GM18870 (cell line): ENCODE data around the gene GRIA2.
"Not testable (repeated sequence)": the region's sequence is repeated elsewhere in the genome, so short reads cannot be mapped to it uniquely, and the experiment has no call there.

Source experiments
- ATAC-seq: cut with Tn5 transposase; IDR thresholded peaks from one replicate; pipeline ENCODE4 v1.9.1; 2021; ENCODE audit warnings: moderate library complexity; ENCODE audit not compliant: unreplicated experiment

Gene GRIA2

DNA sequence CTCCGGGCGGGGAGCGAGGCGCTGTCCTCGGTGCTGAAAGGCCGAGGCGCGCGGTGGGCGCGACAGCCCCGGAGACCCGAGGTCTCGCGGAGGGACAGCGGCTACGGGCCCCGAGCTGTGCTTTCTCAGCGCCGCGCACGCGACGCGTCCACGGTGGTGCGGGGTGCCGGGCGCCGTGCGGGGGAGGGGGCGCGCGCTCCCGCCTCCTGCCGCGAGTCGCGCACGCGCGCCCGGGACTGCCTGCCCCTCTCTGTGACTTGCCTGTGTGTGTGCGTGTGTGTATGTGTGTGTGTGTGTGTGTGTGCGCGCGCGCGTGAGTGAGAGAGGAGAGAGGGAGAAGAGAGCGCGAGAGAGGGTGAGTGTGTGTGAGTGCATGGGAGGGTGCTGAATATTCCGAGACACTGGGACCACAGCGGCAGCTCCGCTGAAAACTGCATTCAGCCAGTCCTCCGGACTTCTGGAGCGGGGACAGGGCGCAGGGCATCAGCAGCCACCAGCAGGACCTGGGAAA, at the start of gene GRIA2:
Gene GRIA2 (plus strand): TSS at position 358 of the 511 bp plus-strand sequence. CDS start 315 bp downstream, outside the sequence.
- no peak for ATAC-seq

DNA sequence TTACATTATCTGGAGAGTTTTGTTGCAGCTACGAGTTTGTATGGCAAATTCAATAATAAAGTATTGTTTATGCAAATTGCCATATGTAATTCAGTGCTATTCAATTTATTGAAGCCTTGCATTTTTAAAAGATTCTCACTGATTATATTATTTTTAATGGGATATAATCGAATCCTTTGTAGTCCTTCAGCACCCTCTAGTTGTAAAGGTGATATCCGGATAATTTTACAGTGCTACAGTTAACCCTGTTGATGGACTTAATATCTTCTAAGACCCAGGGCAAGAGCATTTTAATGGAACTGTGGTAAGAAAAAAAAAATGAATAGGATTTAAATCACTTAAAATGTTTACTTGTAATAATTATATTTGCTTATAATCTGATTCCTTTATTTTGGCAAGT, 48.5 kb upstream of the GRIA2 start:
- ATAC-seq: no peak

DNA sequence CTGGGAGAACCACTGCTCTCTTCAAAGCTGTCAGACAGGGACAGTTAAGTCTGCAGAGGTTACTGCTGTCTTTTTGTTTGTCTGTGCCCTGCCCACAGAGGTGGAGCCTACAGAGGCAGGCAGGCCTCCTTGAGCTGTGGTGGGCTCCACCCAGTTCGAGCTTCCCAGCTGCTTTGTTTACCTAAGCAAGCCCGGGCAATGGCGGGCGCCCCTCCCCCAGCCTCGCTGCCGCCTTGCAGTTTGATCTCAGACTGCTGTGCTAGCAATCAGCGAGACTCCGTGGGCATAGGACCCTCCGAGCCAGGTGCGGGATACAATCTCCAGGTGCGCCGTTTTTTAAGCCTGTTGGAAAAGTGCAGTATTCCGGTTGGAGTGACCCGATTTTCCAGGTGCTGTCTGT, 40.3 kb upstream of the GRIA2 start:
- not testable (repeated sequence) for ATAC-seq

DNA sequence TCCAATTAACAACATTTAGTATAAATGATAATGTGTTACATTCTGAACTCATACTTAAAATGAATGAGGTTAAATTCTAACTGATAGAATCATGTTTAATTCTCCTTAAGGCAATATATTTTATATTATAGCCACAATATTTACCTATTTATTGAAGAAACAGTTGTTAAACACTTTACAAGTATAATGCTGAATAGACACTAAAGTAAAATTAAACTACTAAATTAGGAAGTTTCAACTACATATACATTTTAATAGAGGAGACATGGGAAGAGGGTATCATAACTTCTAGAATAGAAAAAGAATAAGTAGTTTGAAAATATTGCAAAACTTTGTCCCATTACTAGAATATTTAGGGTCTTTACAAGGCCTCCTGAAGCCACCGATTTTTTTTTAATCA, 36.2 kb upstream of the GRIA2 start:
- no peak for ATAC-seq

DNA sequence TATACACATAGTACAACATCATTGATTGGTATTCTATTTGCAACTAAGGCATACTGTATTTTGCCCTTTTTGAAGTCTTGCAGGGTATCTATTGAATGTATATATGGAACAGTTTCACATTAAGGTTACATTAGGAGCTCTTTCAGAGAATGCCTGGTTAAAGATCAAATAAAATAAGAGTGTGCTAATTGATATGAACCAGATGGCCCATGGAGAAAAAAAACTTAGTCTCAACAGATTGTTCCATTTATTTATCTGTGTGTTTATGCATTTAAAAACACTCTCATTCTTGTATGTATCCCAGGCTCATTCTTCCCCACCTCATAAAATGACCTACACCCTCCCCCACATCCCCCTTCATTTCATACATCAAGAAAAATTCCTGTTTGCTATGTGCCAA, 35.2 kb upstream of the GRIA2 start:
- ATAC-seq: no peak

DNA sequence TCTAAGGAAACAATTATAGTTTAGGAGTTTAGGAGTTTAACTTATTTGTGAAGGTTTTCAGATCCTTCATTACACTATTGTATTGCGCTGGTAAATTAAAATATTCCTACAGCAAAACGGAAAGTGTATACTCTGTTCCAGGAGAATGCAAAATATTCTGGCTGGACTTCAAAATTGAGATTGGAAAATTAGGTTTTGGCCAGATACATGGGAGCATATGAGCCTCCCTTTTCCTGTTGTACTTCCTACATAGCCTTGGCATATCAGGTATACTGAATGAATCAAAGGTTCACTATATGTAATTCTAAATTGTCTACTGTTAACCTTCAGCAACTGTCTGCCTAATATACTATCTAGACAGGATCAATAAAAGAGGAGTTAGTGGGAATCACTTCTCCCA, 25.2 kb upstream of the GRIA2 start:
- no peak for ATAC-seq

DNA sequence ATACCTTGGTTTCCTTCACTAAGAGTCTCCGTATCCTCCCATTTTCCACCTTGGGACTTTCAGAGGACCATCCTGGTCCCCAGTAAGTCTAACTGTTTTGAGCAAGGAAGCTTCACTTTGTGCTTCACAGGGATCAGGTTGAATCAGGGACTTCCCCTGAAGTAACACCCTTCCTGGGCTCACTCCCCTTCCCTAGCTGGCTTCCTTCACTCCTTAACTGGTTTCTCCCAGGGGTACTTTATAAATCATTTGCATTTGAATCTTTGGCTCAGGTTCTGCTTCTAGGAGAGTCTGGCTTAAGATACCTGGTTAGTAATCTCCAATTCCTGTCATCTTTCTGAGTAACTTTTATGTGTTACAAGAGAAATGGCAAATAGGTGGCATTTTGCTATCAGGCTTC, 24.5 kb upstream of the GRIA2 start:
- ATAC-seq: no peak

DNA sequence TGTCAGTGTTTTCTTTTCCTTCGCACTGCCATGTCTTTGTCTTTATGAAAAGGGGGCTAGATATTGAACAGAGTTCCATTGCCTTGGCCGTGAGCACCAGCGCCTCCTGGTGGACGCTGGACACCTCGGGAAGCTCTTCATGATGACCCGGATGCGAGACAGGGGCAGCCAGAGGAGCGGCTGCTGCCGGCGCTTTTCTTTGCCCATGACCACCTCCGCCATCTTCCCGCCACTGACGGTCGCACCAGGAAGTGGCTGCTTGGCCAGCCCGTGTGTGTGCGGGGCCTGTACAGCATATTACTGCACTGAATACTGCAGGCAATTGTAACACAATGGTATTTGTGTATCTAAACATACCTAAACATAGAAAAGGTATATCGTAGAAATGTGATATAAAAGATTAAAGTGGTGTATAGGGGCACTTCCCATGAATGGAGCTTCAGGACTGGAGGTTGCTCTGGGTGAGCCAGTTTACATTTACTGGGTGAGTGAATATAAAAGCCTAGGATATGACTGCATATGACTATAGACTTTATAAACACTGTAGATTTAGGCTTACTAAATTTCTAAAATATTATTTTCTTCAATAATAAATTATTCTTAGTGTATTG, 15.8 kb upstream of the GRIA2 start:
- no peak for ATAC-seq

DNA sequence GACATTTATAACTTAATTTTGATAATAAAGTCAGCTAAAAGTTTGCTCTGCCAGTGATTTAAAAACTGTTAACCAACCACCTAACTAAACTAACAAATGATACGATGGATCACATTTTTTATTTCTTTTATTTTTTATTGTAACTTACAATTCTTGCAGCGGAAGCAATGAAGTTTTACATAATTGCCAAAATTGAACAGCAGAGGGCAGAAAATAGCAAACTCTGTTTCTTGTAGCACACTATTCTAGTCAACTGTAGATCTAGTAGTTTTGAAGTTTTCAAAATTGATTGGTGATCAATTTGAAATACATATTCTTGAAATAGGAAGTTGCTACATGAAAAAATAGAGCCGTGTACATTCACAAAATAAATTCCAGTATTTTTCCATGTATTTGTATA, 2.8 kb upstream of the GRIA2 start:
- ATAC-seq: no peak

DNA sequence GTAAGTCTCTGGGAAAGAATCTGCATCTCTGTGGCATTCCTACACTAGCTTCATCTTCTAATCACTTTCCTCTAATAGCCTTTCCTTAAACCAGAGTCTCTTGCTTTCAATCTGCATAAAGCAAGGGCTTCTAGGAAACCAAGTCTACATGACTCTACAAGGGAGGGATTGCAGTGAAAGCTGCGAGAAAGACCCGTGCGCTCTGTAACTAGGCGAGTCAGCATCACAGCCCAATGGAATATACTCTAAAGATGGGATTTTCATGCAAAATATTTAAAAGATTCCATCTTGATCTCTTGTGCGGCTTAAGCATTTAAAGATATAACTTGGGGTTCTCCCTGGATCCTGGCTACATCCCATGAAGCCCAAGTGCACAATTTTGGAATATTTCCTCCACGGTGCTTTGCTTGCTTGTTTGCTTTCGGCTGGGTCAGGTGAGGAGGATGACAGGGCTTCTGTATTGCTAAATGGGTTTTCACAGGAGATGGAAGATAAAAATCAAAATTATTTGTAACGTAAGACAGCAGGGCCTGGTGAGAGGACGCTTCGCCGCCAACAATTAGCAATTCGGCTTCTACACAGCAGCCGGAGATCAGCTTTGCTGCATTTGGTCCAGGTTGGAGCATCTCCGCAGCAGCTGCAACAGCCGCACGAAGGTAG, 687 bp upstream of the GRIA2 start:
- no peak for ATAC-seq

DNA sequence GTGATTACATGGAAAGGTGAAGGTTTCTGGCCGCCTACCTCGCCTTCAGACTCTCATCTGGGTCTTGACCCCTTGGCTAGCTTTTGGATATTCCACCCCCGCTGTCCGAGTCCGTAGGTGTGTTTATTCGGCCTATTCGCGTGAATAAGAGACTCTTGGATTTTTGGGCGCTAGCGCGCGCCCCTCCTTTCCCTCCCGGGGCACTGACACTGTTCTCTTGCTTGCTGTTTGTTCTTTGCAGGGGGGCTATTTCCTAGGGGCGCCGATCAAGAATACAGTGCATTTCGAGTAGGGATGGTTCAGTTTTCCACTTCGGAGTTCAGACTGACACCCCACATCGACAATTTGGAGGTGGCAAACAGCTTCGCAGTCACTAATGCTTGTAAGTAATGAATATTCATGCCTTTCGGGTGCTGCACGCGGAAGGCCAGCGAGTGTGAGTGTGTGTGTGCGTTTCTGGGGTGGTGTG, 932 bp downstream of the GRIA2 start:
- ATAC-seq: no peak

DNA sequence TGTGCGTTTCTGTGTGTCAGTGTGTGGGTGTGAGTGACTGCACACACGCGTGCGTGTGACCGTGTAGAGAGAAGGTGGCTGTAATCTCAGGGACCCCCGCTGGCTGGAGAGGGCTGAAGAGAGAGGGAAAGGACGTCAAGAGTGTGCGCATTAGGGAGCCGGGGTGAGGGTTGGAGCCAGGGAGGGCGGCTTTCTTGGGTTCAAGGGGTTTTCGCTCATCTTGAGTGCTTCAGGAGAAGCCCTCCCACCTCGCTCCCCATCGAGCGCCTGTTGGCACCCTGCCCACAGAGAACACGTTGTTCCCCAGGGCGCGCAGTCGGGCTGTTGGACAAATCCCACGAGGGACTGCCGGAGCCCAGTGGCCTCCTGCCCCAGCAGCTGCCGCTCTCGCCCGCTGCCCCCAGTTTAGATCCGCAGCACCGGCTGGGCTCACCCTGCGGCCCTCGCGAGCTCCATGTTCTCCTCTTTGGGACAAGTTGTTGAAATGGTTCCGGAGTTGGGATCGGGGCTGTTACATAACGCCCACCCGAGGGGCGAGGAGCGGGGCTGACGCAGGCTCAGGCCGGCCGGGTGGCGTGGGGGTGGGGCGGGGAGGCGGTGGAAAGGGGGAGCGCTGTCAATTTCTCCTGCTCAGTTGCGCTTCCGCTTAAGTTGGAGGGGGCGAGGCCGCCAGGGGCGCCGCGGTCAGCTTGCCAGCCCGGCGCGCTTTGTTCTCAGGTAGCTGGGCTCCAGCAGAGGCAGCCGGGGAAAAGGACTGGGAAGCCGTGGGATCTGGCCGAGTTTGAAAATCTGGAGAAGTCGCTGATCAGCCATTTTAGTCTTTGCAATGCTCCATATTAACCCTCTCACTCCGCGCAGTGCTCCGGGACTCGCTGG, 1.6 kb downstream of the GRIA2 start:
- no peak for ATAC-seq

DNA sequence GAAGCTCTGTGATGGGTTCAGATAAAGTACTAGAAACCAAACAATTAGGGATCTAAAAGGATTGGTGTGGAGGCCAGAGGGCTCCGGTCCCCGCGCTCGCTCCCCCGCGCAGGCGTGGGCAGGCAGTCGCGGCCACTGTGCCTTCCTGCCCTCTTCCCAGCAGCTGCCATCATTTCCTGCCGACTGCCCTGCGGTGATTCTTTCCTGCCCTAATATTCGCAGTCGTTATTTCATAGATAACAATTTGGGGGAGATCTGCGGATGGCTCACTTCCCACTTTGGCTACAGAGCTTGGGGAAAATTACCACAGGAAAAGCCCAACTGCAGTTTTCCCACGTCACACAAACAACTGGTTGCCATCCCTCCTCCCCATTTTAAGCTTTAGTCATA, 2.2 kb downstream of the GRIA2 start:
- ATAC-seq: no peak

DNA sequence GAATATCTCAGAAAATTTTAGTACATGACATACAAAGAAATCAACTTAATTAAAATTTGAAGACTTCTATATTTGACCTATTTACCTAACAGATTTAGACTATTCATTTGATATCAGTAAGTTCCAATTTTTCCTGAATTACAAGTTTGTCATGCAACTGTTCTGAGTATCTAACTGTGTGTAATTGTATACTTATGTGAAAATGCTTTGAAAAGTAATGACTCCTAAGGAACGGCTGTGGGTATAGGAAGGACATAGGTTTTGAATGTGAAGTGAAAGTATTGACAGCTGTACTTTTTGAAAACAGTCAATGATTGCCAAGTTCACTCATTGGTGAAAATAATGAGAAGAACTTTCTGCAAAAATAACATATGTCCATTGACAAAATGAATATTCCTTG, 2.9 kb downstream of the GRIA2 start:
- no peak for ATAC-seq

DNA sequence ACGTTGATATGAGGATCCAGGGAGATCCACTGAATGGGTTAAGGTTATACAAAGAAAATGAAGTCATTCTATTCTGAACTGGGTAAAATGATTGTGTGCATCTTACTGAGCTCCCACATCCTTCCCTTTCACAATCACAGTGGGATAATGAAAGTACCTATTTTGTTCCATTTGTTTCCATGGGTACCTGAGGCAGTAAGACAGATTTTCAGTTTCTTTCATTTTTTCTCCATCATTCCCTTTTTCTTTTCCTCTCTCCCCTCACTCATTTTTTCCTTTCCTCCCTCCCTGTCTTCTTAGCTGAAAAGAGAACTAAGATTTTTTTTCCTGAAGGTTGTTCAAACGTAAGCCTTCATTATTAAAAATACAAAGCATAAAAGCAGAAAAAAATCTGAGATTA, 4.6 kb downstream of the GRIA2 start:
- no peak for ATAC-seq

DNA sequence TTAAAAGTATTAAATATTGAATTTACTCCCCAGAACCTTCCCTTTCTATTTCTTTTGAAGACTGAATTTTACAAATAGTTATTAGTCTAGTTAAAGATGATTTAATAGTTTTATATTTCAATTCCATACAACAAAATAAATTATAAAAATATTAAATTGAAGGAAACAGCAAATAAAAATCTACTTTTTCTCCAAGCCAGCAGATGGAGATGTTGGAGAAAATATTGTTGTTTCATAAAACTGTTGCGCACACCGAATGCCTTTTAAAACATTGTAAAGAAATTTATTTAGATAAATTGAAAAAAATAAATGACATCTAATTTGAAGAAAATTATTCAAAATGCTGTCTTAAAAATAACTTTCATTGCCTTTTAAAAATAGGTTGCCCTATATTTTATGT, 5.5 kb downstream of the GRIA2 start:
- ATAC-seq: no peak

DNA sequence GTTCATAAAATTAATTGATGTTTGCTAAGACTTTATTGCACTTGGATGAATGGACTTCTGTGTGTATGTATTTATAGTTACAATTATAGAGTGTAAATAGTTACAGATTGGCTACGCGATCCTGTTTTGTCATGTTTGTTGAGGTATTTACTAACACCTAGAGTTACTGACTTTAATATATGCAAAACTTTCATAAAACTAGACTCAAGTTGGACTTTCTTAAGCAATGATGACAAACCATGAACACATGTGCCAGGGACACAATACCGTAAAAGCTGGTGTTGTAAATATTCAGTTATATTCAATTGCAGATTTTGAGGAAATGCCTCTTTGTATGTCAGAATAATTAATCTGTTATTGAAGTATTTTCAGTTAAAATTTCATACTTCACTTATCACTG, 6.1 kb downstream of the GRIA2 start:
- ATAC-seq: no peak

DNA sequence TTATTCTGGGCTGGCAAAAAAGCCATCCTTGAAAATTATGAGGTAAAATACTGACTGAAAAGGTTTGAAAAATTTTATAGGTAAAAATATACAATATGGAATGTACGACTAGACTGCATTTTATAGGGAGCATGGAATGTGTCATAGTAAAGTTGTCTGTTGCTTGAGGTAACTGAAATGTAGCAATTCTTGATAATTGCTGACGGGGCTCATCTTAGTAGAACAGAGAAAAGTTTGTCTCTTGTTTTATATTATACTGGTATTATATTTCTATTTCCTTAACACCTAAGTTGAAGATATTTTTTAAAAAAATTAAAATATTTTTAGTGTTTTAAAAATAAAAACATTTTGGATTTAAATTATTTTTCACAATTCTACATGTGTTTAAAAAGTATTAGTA, 11.0 kb downstream of the GRIA2 start:
- ATAC-seq: no peak

DNA sequence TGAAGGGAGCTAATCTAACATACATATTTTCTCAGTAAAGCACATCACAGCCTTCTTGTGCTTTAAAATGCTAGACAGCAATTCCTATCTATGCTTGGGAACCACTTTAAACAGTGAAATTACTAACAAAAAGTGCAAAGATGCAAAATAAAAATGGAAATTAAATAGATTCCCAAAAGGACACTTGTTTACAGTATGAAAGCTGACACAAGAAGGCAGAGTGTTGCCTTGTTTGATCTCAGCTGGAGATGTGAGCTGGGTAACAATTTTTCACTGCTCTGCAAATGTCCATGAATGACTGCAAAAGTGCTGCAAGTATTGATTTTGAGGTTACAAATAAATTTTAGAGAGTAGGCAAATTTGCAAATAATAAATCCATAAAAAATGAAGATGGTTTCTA, 22.3 kb downstream of the GRIA2 start:
- ATAC-seq: no peak

DNA sequence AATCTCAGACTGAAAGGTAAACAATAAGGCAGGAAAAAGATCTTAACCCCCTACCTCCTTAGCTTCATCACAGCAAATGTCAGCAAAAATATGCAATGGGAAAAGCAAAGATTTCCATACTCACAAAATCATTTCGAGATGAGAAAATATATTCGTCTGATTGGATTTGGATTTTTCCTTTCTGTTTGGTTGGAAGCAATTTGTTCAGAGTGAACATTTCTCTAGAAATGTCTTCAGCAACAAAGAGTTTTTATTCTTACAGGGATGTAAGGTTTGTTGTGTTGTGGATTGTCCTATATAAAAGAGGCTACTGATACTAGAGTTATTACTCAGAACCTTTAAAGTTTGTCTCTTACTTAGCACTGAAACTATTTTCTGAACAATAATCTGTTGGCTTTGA, 23.8 kb downstream of the GRIA2 start:
- ATAC-seq: no peak

DNA sequence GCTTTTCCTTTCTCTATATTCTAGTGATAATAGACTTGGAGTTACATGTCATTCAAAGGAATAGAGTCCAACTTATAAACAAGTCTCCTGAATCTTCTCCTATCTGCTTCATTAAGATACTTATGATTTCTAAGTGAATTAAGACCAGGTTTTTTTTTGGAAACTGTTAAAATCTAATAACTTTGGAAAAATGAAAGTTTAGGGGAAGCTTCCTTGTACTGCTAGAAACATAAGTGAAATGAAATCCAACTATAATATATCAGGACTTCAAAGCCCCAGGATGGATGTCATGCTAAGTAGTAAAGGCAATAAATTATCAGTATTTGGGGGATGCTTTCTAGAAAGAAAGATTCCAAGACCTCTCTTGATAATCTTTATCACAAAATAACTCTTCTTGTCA, 24.8 kb downstream of the GRIA2 start:
- ATAC-seq: no peak

DNA sequence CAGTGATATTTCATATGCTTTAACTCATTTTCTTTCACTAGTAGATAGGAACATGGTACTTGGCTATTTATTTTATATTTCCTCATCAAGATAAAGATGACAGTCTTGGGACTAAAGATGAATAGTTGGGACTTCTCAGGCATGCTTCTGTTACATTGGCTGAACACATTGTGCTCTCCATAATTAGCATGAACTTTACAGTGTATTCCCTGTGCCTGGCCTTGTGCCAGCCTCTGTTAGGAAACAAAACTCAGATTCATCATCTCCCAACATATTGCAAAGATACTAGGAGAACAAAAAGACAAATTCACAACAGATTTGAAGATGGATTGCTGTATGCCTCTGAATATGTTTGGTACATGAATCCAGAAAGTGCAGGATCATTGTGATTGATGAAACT, 26.4 kb downstream of the GRIA2 start:
- no peak for ATAC-seq
